Stimulated activated CD8-positive, alpha-beta memory T cell treated with anti-CD3 and anti-CD28 coated beads, Interleukin-2, amount 100 ng/mL, for 1 hour (primary cell): Measurements from ENCODE around the gene BBS7.

Source experiments
- DNase-seq, 2 donors: peaks; one replicate each; pipeline ENCODE4 v3.0.0-alpha.2; 2020; ENCODE audit warnings: low read depth in 2 of 2

Gene BBS7

GRCh38 chr4:121791481-121791880 is 78.8 kb downstream of the BBS7 start:
- DNase-seq: no peak

- DNase-seq: no peak
These were observed 79.3 kb downstream of the BBS7 start for GRCh38 chr4:121790976-121791375.

GRCh38 chr4:121789960-121790829 is 80.1 kb downstream of the BBS7 start:
- DNase-seq: no peak

- DNase-seq: no peak
These were observed 80.8 kb downstream of the BBS7 start for GRCh38 chr4:121789455-121789854.

GRCh38 chr4:121788896-121789295 is 81.4 kb downstream of the BBS7 start:
- DNase-seq: no peak

GRCh38 chr4:121786221-121786620 is 84.1 kb downstream of the BBS7 start:
- no peak for DNase-seq

- no peak for DNase-seq
These were observed 84.8 kb downstream of the BBS7 start for GRCh38 chr4:121785479-121785878.

- no peak for DNase-seq
These were observed 85.3 kb downstream of the BBS7 start for GRCh38 chr4:121784975-121785374.

GRCh38 chr4:121784401-121784800 is 85.9 kb downstream of the BBS7 start:
- no peak for DNase-seq

- DNase-seq: no peak
These were observed 87.1 kb downstream of the BBS7 start for GRCh38 chr4:121783210-121783609.

- DNase-seq: no peak
These were observed 91.2 kb downstream of the BBS7 start for GRCh38 chr4:121778991-121779628.

GRCh38 chr4:121777625-121778024 is 92.6 kb downstream of the BBS7 start:
- DNase-seq: no peak

GRCh38 chr4:121776610-121777401 is 93.5 kb downstream of the BBS7 start:
- DNase-seq: no peak
